Thyroid gland (tissue), 4 donors: ENCODE results near the gene CLEC1A. TPM values are rescaled to one million over a fixed set of nuclear protein-coding genes. Genes with fewer than 3 reads are reported as not detected.

Experiments
- DNase-seq, 2 donors: peaks; one replicate each; pipeline ENCODE4 v3.0.0-alpha.2; 2019
- H3K27ac ChIP-seq, 3 donors: fragments of 200-600 bp; sonication (generic); 1 replicate in 2 of 3; 2 replicates in 1 of 3; pipeline ENCODE4 v1.5.1; 2016 to 2019; ENCODE audit warnings: mild to moderate bottlenecking in 1 of 3, moderate library complexity in 1 of 3
- H3K27me3 ChIP-seq: fragments of 200-600 bp; sonication (generic); one replicate; pipeline ENCODE4 v1.5.1; 2019
- H3K36me3 ChIP-seq, 2 donors: fragments of 200-600 bp; sonication (generic); one replicate each; pipeline ENCODE4 v1.5.1; 2016 to 2019
- H3K4me1 ChIP-seq, 2 donors: fragments of 200-600 bp; sonication (generic); one replicate each; pipeline ENCODE4 v1.5.1; 2017 to 2019
- H3K4me3 ChIP-seq, 3 donors: fragments of 200-600 bp; sonication (generic); replicated peaks in 1 of 3; 1 replicate in 2 of 3; 2 replicates in 1 of 3; pipeline ENCODE4 v1.5.1; 2016; ENCODE audit warnings: mild to moderate bottlenecking in 1 of 3
- H3K9me3 ChIP-seq: fragments of 200-600 bp; sonication (generic); one replicate; pipeline ENCODE4 v1.5.1; 2017
- CTCF ChIP-seq, 6 experiments: fragments of 200-600 bp in 3 of 6; fragments of 450-650 bp in 3 of 6; sonication (generic) in 3 of 6; IDR thresholded peaks; one replicate each; pipeline ENCODE4 v1.5.1; 2016 to 2019; ENCODE audit warnings: antibody characterized with exemption in 6 of 6, mild to moderate bottlenecking in 2 of 6, inconsistent platforms in 1 of 6, moderate library complexity in 1 of 6
- POLR2A ChIP-seq, 2 donors: fragments of 450-650 bp; IDR thresholded peaks; one replicate each; pipeline ENCODE4 v1.6.1; 2017; ENCODE audit warnings: antibody characterized with exemption in 2 of 2, mild to moderate bottlenecking in 2 of 2, moderate library complexity in 1 of 2
- WGBS, 2 donors: methylation state at CpG; one replicate each; pipeline ENCODE4 v1.1.5; 2017; 5-methylcytosine and 5-hydroxymethylcytosine counted together
- intact Hi-C: fragments of 100-400 bp; cut with DNase I; formaldehyde crosslinking; loops from one replicate; pipeline ENCODE4 v1.15.1; 2023
- total RNA-seq, 4 donors: library from RNA; depleted of rRNA; stranded (reverse); fragments of >200 nt; gene quantifications; one replicate each; pipeline ENCODE4 v1.2.3, GENCODE V29; 2016

CLEC1A gene
- total RNA-seq, 4 donors from 2014 or later, result 2.5 to 9.7 (median 5.2) TPM

- H3K4me3 ChIP-seq, result no peak overlapping the region
- intact Hi-C loops, result no loop called here
These were observed 29.9 kb upstream of the CLEC1A start for GRCh38 chr12:10128687-10129086.

GRCh38 chr12:10126413-10126812 lies 27.6 kb upstream of the CLEC1A start:
- WGBS, 2 donors, result 80 to 91% methylated on average over 1 of the region's 1 CpG
- no peaks in the 10 kb centered on the region for H3K27me3 ChIP-seq
- H3K4me1 ChIP-seq, result no peaks in the 10 kb centered on the region
- H3K9me3 ChIP-seq, result no peaks in the 10 kb centered on the region
- TF ChIP-seq CTCF (IDR thresholded peaks at IDR 0.05) (no peak), POLR2A (IDR thresholded peaks at IDR 0.05) (no peak)
- H3K4me3 ChIP-seq, result no peak overlapping the region
- no peak overlapping the region for H3K27ac ChIP-seq
- intact Hi-C loops, result no loop called here
- H3K36me3 ChIP-seq, result no peaks in the 10 kb centered on the region
- no peak for DNase-seq

More at GRCh38 chr12:10128687-10129086, 29.9 kb upstream of the CLEC1A start:
- no peaks in the 10 kb centered on the region for H3K36me3 ChIP-seq
- WGBS, 2 donors, result 76 to 80% methylated on average over 5 of the region's 5 CpGs
- H3K27me3 ChIP-seq, result no peaks in the 10 kb centered on the region
- DNase-seq, result no peak
- no peak for TF ChIP-seq POLR2A (IDR thresholded peaks at IDR 0.05)
- no peak overlapping the region for H3K27ac ChIP-seq
- no peaks in the 10 kb centered on the region for H3K9me3 ChIP-seq
- no peaks in the 10 kb centered on the region for H3K4me1 ChIP-seq

- TF ChIP-seq CTCF (IDR thresholded peaks at IDR 0.05), result no peak
- no peak for TF ChIP-seq POLR2A (IDR thresholded peaks at IDR 0.05)
These were observed 23.9 kb upstream of the CLEC1A start for GRCh38 chr12:10122689-10123088.

GRCh38 chr12:10121278-10121677 lies 22.5 kb upstream of the CLEC1A start:
- H3K9me3 ChIP-seq, result no peaks in the 10 kb centered on the region
- H3K27me3 ChIP-seq, result no peaks in the 10 kb centered on the region
- WGBS, 2 donors, result 80 to 87% methylated on average over 7 of the region's 7 CpGs
- TF ChIP-seq CTCF (IDR thresholded peaks at IDR 0.05) (no peak), POLR2A (IDR thresholded peaks at IDR 0.05) (no peak)
- H3K36me3 ChIP-seq, result no peaks in the 10 kb centered on the region
- no peaks in the 10 kb centered on the region for H3K4me1 ChIP-seq
- intact Hi-C loops, result no loop called here
- DNase-seq, result no peak
- H3K4me3 ChIP-seq, result no peak overlapping the region
- H3K27ac ChIP-seq, result no peak overlapping the region

More at GRCh38 chr12:10122689-10123088, 23.9 kb upstream of the CLEC1A start:
- H3K4me1 ChIP-seq, result no peaks in the 10 kb centered on the region
- no peak for DNase-seq
- 84 to 97% methylated on average over 4 of the region's 4 CpGs for WGBS, 2 donors
- no peaks in the 10 kb centered on the region for H3K27me3 ChIP-seq
- intact Hi-C loops, result no loop called here
- H3K4me3 ChIP-seq, result no peak overlapping the region
- H3K36me3 ChIP-seq, result no peaks in the 10 kb centered on the region
- no peaks in the 10 kb centered on the region for H3K9me3 ChIP-seq
- H3K27ac ChIP-seq, result no peak overlapping the region

- no peaks in the 10 kb centered on the region for H3K4me1 ChIP-seq
- no peak overlapping the region for H3K4me3 ChIP-seq
- H3K9me3 ChIP-seq, result no peaks in the 10 kb centered on the region
- H3K27me3 ChIP-seq, result no peaks in the 10 kb centered on the region
- H3K36me3 ChIP-seq, result no peaks in the 10 kb centered on the region
- TF ChIP-seq CTCF (IDR thresholded peaks at IDR 0.05) (no peak), POLR2A (IDR thresholded peaks at IDR 0.05) (no peak)
- 82 to 92% methylated on average over 3 of the region's 3 CpGs for WGBS, 2 donors
- no peak for DNase-seq
- intact Hi-C loops, result no loop called here
- no peak overlapping the region for H3K27ac ChIP-seq
These were observed 20.3 kb upstream of the CLEC1A start for GRCh38 chr12:10119066-10119465.

- no peaks in the 10 kb centered on the region for H3K27me3 ChIP-seq
These were observed 17.1 kb upstream of the CLEC1A start for GRCh38 chr12:10115890-10116289.

More at GRCh38 chr12:10115890-10116289, 17.1 kb upstream of the CLEC1A start:
- Histone ChIP-seq H3K4me1 (no peaks in the 10 kb centered on the region), H3K36me3 (no peaks in the 10 kb centered on the region), H3K27ac (no peak overlapping the region), H3K9me3 (no peaks in the 10 kb centered on the region), H3K4me3 (no peak overlapping the region)
- no peak for DNase-seq
- no peak for TF ChIP-seq POLR2A (IDR thresholded peaks at IDR 0.05)
- TF ChIP-seq CTCF (IDR thresholded peaks at IDR 0.05), result no peak
- intact Hi-C loops, result no loop called here
- 92 to 94% methylated on average over 7 of the region's 7 CpGs for WGBS, 2 donors
